ENCODE results near the gene MTOR. TPM values are rescaled to one million over a fixed set of nuclear protein-coding genes. Genes with fewer than 3 reads are reported as not detected.

The MTOR gene
- total and polyA plus RNA-seq, 2 experiments from 2014 or later = 17.2 to 37.7 TPM

DNA sequence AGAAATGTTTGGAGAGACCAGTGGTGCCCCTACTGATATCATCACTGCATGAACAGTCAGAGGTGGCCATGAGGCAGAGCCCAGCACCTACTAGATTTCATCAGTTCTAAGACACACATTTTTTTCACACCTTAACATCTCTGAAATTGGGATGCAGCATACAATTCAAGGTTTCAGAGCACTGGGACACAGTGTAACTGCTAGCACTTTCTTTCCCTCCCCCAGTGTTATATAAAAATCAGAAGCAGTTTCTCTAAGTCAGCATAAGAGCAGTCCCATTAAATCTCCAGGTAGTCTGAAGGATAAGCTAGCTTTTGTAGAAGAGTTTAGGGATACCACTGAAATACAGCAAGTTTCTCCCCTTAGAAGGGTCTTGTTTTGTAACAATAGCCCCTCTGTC lies 83.2 kb downstream of the MTOR start:
- no peaks in the 10 kb centered on the region for H3K9me2 ChIP-seq (replicated peaks; ENCODE audit: insufficient read depth)
- TF ChIP-seq EZH2 (IDR thresholded peaks at IDR 0.05; ENCODE audit: borderline replicate concordance) (no peak), EZH2phosphoT487 (IDR thresholded peaks at IDR 0.05; ENCODE audit: low read depth, severe bottlenecking, unreplicated experiment) (no peak), CTCF (IDR thresholded peaks at IDR 0.05; ENCODE audit: poor library complexity) (no peak)
- no peaks in the 10 kb centered on the region for H3K79me2 ChIP-seq
- H3K27me3 ChIP-seq = no peaks in the 10 kb centered on the region
- H3K27ac ChIP-seq = no peak overlapping the region
- H3K4me1 ChIP-seq (ENCODE audit: insufficient read depth) = peaks cover 16% of the 10 kb centered on the region
- no peak overlapping the region for H2AFZ ChIP-seq
- H3K4me2 ChIP-seq = no peak overlapping the region
- no peaks in the 10 kb centered on the region for H3K36me3 ChIP-seq (replicated peaks; ENCODE audit: insufficient read depth, low read depth)
- DNase-seq (ENCODE audit: low spot score) = no peak
- H4K20me1 ChIP-seq (ENCODE audit: insufficient read depth, poor library complexity, severe bottlenecking) = no peaks in the 10 kb centered on the region
- H3K9me3 ChIP-seq (ENCODE audit: low read depth) = no peaks in the 10 kb centered on the region
- H3K4me3 ChIP-seq = no peak overlapping the region

DNA sequence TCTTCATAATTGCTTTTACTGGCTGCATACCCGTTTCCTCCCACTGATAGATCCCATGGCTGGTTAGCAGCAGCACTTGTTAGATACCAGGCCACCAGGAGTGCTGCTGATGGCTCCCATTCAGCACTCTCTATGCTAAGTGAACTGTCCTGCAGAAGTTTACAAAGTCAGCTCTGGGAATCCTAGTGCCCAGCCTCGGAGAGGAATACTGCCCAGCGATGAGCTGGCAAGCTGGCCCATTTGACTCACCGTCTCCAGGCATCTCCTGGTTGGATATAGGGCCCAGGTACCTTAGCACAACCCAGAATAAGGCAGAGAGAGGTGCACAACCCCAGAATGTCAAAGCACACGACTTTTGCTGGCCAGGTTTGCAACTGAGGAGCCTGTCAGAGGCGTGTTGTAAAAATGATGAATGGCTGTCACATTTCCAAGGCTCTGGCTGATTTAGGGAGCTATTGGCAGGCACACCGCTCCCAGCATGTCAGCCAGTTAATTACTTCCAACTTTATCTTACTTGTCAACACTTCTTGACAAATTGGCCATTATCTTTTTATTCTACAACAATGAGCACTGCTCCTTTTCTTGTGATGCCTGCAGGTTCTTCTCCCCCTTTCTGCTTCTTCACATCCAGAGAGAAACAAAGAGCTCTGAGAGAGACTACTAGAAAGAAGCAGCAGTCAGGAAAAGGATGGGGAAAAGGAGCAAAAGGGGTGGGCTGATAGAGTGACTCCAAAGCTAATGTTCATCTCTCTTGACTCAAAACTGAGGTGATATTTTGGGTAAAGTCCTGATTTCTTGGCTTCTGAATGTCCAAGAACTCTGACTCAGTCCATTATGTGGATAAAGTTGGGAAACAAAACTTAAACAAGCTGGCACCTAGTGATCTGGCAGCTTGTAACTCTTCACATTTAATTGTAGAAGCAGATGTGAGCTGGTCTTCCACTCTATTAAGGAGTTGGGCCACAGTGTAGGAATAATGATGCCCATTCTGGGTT lies 84.0 kb downstream of the MTOR start:
- WGBS (ENCODE audit: low lambda C conversion rate, missing lambda C conversion rate) = 72% methylated on average over 7 of the region's 7 CpGs
- no peak overlapping the region for H3K4me3 ChIP-seq

GRCh38 chr1:11176081-11176706 lies 86.2 kb downstream of the MTOR start:
- Histone ChIP-seq H3K27ac (no peak overlapping the region), H3K36me3 (replicated peaks; ENCODE audit: insufficient read depth, low read depth) (no peaks in the 10 kb centered on the region), H3K4me1 (ENCODE audit: insufficient read depth) (peaks cover 18% of the 10 kb centered on the region), H3K9me2 (replicated peaks; ENCODE audit: insufficient read depth) (no peaks in the 10 kb centered on the region), H3K4me2 (no peak overlapping the region), H3K4me3 (no peak overlapping the region), H3K27me3 (no peaks in the 10 kb centered on the region), H3K9me3 (ENCODE audit: low read depth) (no peaks in the 10 kb centered on the region), H4K20me1 (ENCODE audit: insufficient read depth, poor library complexity, severe bottlenecking) (no peaks in the 10 kb centered on the region), H3K79me2 (no peaks in the 10 kb centered on the region), H2AFZ (no peak overlapping the region)
- DNase-seq (ENCODE audit: low spot score) = no peak
- TF ChIP-seq CTCF (IDR thresholded peaks at IDR 0.05; ENCODE audit: poor library complexity) (no peak), EZH2phosphoT487 (IDR thresholded peaks at IDR 0.05; ENCODE audit: low read depth, severe bottlenecking, unreplicated experiment) (no peak), EZH2 (IDR thresholded peaks at IDR 0.05; ENCODE audit: borderline replicate concordance) (no peak)
- WGBS (ENCODE audit: low lambda C conversion rate, missing lambda C conversion rate) = 92% methylated on average over 11 of the region's 11 CpGs

More for the DNA sequence above, 84.0 kb downstream of the MTOR start:
- no peak overlapping the region for H3K4me2 ChIP-seq
- H4K20me1 ChIP-seq (ENCODE audit: insufficient read depth, poor library complexity, severe bottlenecking) = no peaks in the 10 kb centered on the region
- H3K79me2 ChIP-seq = no peaks in the 10 kb centered on the region
- no peak overlapping the region for H3K27ac ChIP-seq
- no peaks in the 10 kb centered on the region for H3K9me2 ChIP-seq (replicated peaks; ENCODE audit: insufficient read depth)
- no peaks in the 10 kb centered on the region for H3K9me3 ChIP-seq (ENCODE audit: low read depth)
- no peak for TF ChIP-seq CTCF (IDR thresholded peaks at IDR 0.05; ENCODE audit: poor library complexity)
- H3K4me1 ChIP-seq (ENCODE audit: insufficient read depth) = peaks cover 18% of the 10 kb centered on the region
- no peak overlapping the region for H2AFZ ChIP-seq
- no peaks in the 10 kb centered on the region for H3K36me3 ChIP-seq (replicated peaks; ENCODE audit: insufficient read depth, low read depth)
- no peak for DNase-seq (ENCODE audit: low spot score)
- no peaks in the 10 kb centered on the region for H3K27me3 ChIP-seq
